Right renal pelvis (tissue), 4 donors: ENCODE measurements around the gene OR4D2. TPM values are rescaled to one million over a fixed set of nuclear protein-coding genes. Genes with fewer than 3 reads are reported as not detected.
A peak's percentile ranks its signal among the peaks of the same experiment; 100 is the strongest.

ENCODE experiments used
- DNase-seq, 4 donors: peaks; one replicate each; pipeline ENCODE4 v3.0.0-alpha.2; 2013; ENCODE audit warnings: low read depth in 4 of 4, low spot score in 3 of 4, missing footprints in 1 of 4
- polyA plus RNA-seq, 4 donors: library from polyadenylated mRNA; unstranded; fragments of 120-200 nt; gene quantifications; one replicate each; pipeline ENCODE4 v1.2.1, GENCODE V29; 2013; ENCODE audit not compliant: insufficient read length in 4 of 4

Gene OR4D2
- polyA plus RNA-seq, 4 donors, result not detected

DNA sequence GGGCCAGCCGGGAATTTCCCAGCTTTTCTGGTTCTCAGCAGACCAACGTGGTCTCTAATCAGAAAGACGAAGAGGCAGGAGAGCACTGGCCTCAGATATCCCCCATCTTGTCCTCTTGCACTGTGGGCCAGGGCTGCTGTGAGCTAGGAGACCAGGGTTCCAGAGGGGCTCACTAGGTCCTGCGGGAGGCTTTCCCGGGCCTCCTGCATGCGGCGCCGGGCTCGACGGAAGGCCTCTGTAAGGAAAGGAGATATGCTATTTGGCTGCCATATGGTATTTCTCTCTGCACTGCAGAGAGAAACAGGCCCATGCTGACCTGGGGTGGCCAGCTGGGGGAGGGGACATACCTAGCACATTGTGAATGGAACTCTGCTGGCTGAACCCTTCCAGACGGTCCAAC, 39.2 kb downstream of the OR4D2 start:
- DNase-seq, result no peak

DNA sequence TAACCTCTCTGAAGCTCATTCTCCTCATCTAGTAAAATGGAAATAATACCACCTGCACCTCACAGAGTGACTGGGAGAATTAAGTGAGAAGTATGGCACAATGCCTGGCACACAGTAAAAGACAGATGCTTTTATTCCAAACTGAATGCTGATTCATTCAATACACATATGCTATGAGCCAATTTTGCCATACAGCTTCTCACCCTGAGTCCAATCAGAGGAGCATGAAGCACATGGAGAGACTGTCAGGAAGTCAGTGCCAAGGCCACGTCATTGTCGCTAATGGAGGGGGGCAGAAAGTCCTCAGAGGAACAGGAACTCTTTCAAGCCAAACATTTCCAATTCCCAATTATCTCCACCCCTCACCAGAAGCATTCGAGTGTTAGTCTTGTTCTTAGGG, 40.7 kb downstream of the OR4D2 start:
- no peak for DNase-seq

DNA sequence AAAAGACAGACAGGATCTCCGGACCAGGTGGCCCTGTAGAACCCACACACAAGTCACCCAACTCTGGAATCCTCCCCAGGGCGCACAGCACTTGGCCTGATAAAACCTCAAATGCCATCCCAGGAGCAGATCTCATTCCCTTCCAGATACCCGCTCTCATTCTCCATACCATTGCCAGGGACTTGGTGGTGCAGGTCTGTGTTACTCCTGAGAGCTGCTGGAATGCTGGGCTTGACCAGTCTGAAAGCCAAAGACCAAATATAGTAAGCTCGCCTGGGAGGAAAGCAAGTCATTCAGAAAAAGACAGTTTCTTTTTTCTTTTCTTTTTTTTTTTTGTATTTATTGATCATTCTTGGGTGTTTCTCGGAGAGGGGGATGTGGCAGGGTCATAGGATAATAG, 41.6 kb downstream of the OR4D2 start:
- no peak for DNase-seq

DNA sequence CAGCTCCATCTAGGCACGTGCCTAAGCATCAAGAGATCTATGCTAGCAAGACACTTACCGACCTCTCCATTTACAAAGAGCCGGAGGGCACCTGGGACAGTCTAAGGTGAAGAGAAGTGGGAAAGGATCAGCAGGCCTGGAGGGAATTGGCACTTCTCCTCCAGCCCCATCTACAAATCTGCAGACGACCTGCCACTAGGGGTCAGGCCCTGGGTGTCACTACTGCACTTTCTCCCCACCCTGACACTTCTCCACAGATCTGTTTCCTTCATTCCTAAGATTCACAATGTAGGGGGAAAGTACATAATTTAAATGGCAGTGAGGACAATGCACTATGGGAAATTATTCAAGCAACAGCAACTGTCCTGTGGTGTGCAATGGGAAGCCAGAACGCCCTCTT, 44.1 kb downstream of the OR4D2 start:
- DNase-seq, result no peak

DNA sequence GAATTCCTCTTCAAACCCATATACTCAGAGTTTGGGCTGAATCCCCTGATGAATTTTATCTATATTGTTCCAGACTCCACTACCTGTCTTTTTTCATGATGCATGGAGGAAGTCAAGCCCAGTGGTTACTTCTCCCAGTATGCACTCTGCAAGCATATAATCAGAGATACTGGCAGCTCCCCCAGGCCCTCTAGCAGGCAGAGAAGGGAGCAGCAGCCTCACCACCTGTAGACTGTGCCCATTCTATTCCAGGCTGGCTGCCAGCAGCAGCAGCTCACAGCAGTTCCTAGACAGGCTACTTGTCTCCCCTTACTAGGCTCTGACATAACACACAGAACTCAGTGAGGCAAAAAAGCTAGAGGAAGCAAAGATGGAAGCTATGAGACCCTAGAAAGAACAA, 48.9 kb downstream of the OR4D2 start:
- no peak for DNase-seq

DNA sequence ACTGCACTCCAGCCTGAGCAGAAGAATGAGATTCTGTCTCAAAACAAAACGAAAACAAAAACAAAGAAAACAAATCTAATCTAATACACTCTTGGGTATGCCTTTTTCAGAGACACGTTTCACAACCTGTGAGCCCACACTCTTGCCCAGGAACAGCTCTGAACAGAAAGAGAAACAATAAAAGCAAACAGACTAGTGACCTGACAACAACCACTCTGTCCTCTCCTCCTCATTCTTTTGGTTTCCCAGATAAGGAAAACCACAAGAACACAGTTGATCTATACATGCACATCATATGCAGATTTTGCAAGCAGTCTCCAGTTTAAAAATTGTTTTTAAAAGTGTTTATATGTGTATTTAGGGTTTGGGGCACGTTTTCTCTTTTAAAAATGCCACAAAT, 51.0 kb downstream of the OR4D2 start:
- no peak for DNase-seq

DNA sequence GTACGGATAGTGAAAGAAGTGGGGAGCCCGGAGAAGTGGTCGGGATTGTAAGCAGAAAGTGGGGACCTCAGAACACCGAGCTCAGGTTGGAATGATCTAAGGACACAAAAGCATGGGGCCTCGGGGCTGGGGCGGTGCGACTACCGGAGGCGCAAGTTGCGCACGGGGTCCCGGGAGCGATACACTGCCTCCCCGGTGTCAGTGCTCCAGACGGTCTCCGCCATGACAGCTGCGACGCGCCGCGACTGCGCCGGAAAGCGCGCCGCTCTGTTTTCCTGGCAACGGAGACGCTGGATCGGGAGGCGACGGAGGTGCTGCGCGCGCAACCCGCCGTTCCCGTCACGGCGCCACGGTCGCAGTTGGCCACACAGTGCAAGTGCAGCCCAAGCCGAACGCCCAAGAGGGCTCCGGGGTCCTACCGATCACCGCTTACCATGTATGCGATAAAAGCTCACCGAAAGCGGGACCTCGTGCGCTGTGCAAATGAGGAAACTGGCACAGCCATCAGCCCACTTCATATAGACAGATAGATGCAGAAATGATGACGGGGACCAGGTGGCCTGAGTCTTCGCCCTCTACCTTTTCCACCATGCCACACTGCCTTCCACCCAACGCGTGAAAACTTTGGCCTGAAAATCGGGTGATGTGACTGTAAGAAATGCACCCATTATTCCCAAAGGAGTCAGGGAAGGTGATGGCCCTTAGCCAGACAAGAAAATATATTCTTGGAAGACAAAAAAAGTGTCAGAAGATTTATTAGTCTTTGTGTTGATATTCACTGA, 52.4 kb downstream of the OR4D2 start, which contains the start of gene MKS1:
Gene MKS1, minus strand, starts transcription at position 249 of the 782 bp plus-strand sequence. Its CDS starts 25 bp downstream, at position 224.
- DNase-seq, result peak; percentile 86 to 91 (median 89)

DNA sequence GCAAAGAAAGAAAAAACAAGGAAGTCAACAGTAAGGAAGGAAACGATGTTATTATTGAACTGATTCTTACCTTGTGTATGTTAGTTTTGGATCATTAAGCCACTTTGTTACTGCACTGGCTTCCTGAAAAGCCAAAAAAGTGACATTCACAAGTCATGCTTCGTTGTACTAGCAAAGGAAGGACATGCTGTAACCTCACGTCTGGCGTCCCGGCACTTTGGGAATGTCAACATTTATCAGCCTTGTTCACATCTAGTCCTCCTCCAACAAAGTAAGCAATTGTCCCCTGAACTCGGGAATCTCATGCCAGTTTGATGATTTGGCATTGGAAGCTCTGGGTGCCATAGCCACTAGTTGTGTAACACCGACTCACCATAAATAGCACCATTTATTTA, 53.0 kb downstream of the OR4D2 start:
- peak in 1 of 4 donors; percentile 3 for DNase-seq

Other genes with a start within 250 kb of the OR4D2 start
- 10 to 100 TPM; 41.8 to 46.9 (median 45.2) TPM for gene CUEDC1, start 211.6 kb upstream of the OR4D2 start, polyA plus RNA-seq
- 100 to 1,000 TPM in 3 of 4 donors, 10 to 100 TPM in 1; 95.9 to 119 (median 115) TPM for gene VEZF1, start 178.7 kb upstream of the OR4D2 start, polyA plus RNA-seq
- 100 to 1,000 TPM; 320 to 375 (median 359) TPM for gene SRSF1, start 159.7 kb upstream of the OR4D2 start, polyA plus RNA-seq
- 10 to 100 TPM; 71.3 to 81.7 (median 79.8) TPM for gene DYNLL2, start 83.6 kb upstream of the OR4D2 start, polyA plus RNA-seq
- gene OR4D1, start 18.6 kb upstream of the OR4D2 start, polyA plus RNA-seq, result under 1 TPM in 1 of 4 donors, not detected in 3; 0.04 TPM
- gene EPX, start 25.7 kb downstream of the OR4D2 start, polyA plus RNA-seq, result 1 to 10 TPM in 1 of 4 donors, under 1 TPM in 3; 0.50 to 1.3 (median 0.86) TPM
- gene MKS1, start 52.3 kb downstream of the OR4D2 start, polyA plus RNA-seq, result 10 to 100 TPM; 35.7 to 41.4 (median 39.8) TPM
- gene LPO, start 71.6 kb downstream of the OR4D2 start, polyA plus RNA-seq, result under 1 TPM in 3 of 4 donors, not detected in 1; 0.10 to 0.29 (median 0.14) TPM
- 1 to 10 TPM; 1.9 to 6.6 (median 4.9) TPM for gene MPO, start 114.0 kb downstream of the OR4D2 start, polyA plus RNA-seq
- 10 to 100 TPM; 43.2 to 51.4 (median 47.0) TPM for gene TSPOAP1, start 161.8 kb downstream of the OR4D2 start, polyA plus RNA-seq
- gene SUPT4H1, start 185.2 kb downstream of the OR4D2 start, polyA plus RNA-seq, result 100 to 1,000 TPM; 127 to 145 (median 139) TPM